Measurements from ENCODE around the gene GATD1.

The GATD1 gene

DNA sequence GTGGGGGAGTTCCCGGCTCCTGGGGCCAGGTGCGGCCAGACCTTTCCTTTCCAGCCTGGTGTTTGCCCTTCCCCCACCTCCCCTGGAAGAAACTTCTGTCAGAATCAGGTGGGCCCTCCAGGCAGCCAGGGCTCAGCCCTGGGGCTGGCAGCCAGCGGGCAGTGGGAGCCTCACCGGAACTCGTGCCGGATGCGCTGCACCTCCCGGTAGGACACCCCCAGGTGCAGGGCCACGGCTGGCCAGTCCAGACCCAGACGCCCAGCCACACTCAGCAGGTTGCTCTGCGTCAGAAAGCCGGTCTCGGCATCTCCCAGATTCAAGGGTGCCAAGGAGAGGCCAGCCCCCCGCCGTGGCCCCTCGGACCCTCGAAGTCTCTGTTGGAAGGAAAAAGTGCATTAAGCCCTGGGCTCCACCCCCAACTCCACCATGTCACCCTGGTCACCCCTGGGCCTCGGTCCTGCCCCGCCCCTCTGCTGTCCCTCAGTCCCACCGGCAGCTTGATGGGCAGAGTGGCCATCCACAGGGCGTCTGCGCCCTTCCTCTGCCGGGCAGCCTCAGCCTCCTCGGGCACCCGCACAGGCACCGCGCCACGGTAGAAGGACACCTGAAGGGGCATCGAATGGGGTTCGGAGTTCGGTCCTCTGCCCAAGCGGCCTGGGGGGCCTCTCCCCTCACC is 22.5 kb upstream of the GATD1 start:
- DNase-seq (ENCODE audit: low read depth): no peak
- TF ChIP-seq, protein P1, sequence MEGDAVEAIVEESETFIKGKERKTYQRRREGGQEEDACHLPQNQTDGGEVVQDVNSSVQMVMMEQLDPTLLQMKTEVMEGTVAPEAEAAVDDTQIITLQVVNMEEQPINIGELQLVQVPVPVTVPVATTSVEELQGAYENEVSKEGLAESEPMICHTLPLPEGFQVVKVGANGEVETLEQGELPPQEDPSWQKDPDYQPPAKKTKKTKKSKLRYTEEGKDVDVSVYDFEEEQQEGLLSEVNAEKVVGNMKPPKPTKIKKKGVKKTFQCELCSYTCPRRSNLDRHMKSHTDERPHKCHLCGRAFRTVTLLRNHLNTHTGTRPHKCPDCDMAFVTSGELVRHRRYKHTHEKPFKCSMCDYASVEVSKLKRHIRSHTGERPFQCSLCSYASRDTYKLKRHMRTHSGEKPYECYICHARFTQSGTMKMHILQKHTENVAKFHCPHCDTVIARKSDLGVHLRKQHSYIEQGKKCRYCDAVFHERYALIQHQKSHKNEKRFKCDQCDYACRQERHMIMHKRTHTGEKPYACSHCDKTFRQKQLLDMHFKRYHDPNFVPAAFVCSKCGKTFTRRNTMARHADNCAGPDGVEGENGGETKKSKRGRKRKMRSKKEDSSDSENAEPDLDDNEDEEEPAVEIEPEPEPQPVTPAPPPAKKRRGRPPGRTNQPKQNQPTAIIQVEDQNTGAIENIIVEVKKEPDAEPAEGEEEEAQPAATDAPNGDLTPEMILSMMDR (IDR thresholded peaks at IDR 0.05; ENCODE audit: insufficient read depth, low read depth, low read length, missing control alignments): no peak
- H3K4me3 ChIP-seq (ENCODE audit: low read depth, low read length): no peak overlapping the region

DNA sequence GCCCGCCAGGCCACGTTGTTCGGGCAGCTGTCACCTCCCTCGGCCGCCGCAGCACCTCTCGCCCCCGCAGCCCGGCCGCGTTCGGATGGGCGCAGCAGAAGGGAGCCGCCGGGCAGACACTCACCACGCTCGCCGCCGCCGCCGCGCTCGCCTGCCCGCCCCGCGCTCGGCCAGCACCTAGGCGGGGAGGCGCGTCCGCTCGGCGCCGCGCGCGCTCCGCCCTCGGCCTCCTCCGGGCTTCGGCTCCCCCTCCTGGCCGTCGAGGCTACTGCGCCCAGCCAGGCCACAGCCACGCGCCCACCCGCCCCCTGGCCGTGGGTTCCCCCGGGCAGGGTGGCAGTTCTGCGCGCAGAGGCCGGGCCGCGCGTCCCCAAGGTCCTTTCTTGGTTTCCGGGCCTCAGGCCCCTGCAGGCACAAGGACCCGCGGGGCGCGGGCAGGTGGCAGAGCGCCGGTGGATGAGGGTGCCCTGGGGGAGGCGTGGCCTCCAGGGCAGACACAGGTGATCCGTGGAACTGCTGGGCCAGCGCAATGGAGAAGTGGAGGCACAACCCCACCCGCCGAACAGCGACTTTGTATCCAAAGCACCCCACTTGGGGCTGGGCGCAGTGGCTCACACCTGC is 20.9 kb upstream of the GATD1 start, which contains the start of gene SLC25A22:
TSS of gene SLC25A22 (minus strand) at position 189 of the 621 bp plus-strand sequence. CDS start 3,275 bp downstream, outside the sequence.
- DNase-seq (ENCODE audit: low read depth): peak; percentile 88
- TF ChIP-seq, protein P1 (IDR thresholded peaks at IDR 0.05; ENCODE audit: insufficient read depth, low read depth, low read length, missing control alignments): peak; percentile 79
- peak within 1 kb of the TSS; percentile 92 for H3K4me3 ChIP-seq (ENCODE audit: low read depth, low read length)

- TF ChIP-seq, protein P1 (IDR thresholded peaks at IDR 0.05; ENCODE audit: insufficient read depth, low read depth, low read length, missing control alignments): no peak
- peak overlapping the region; percentile 92 for H3K4me3 ChIP-seq (ENCODE audit: low read depth, low read length)
- peak; percentile 87 for DNase-seq (ENCODE audit: low read depth)
These were observed 20.2 kb upstream of the GATD1 start for GRCh38 chr11:797296-798092.

DNA sequence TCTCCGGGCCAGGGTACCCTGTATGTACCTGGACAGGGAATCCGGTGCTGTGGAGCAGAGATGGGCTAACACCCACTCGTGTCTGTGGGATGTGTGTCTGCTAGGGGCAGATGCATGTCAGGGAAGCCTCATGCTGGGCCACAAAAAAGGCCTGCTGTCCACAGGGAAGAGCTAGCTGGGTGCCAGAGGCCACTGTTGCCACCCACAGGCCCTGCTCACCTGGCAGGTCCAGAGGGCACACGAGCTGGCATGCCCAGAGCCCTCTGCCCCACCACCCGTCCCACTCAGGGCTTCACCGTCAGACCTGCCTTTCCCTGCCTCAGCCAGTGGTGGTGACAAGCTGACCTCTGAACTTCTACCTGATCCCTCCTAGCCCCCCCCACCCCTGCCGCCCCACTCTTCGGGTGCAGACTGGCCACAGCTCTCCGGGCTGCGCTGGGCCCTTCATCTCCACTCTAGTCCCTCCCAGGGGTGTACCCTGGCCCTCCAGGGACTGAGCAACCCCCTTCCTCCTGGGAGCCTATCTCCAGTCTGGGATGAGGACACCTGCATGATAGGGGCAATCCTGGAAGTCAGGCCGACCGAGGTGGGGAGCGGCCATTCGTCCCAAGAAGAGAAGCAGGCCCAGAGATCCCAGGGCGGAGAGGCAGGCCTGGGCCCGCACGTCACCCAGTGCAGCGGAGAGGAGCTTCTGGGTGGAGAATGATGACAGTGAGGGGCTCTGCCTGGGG is 19.4 kb upstream of the GATD1 start:
- TF ChIP-seq, protein P1 (IDR thresholded peaks at IDR 0.05; ENCODE audit: insufficient read depth, low read depth, low read length, missing control alignments): no peak
- no peak for DNase-seq (ENCODE audit: low read depth)
- H3K4me3 ChIP-seq (ENCODE audit: low read depth, low read length): peak overlapping the region; percentile 92

- peak overlapping the region; percentile 92 for H3K4me3 ChIP-seq (ENCODE audit: low read depth, low read length)
- TF ChIP-seq, protein P1 (IDR thresholded peaks at IDR 0.05; ENCODE audit: insufficient read depth, low read depth, low read length, missing control alignments): no peak
- peak; percentile 86 for DNase-seq (ENCODE audit: low read depth)
These were observed 18.6 kb upstream of the GATD1 start for GRCh38 chr11:795634-796564.
